H1 (cell line): ENCODE measurements around the gene CPLX1. TPM values are rescaled to one million over a fixed set of nuclear protein-coding genes. Genes with fewer than 3 reads are reported as not detected.

Source experiments
- ATF2 ChIP-seq: IDR thresholded peaks from 2 replicates; pipeline ENCODE4 v1.6.1; 2012; ENCODE audit warnings: low read length, inconsistent platforms
- HDAC2 ChIP-seq, 2 experiments: fragments of 300-600 bp in 1 of 2; sonication (generic) in 1 of 2; IDR thresholded peaks; 2 replicates each; pipeline ENCODE4 v1.6.1; 2011 to 2012; ENCODE audit warnings: low read depth in 2 of 2, low read length in 2 of 2, mild to moderate bottlenecking in 2 of 2, moderate library complexity in 2 of 2, borderline replicate concordance in 1 of 2, inconsistent platforms in 1 of 2
- SUZ12 ChIP-seq: fragments of 200-600 bp; sonication (generic); IDR thresholded peaks from 2 replicates; pipeline ENCODE4 v1.6.1; 2012; ENCODE audit warnings: mild to moderate bottlenecking, inconsistent platforms, low read length, moderate library complexity, mixed read lengths
- USF2 ChIP-seq: IDR thresholded peaks from 2 replicates; pipeline ENCODE4 v1.6.1; 2011; ENCODE audit warnings: low read length, improper control_type of control experiment
- polyA plus RNA-seq, 7 experiments: library from polyadenylated mRNA; depleted of rRNA in 3 of 7; stranded (reverse) in 5 of 7; unstranded in 2 of 7; fragments of >200 nt in 5 of 7; fragments of 200-250 nt in 2 of 7; gene quantifications; 1 replicate in 5 of 7; 2 replicates in 1 of 7; 4 replicates in 1 of 7; pipeline versions ENCODE4 v1.2.1 to v1.2.3, GENCODE V29; 2011 to 2013; ENCODE audit warnings: missing spikeins in 2 of 7, mixed read lengths in 2 of 7
- total RNA-seq: library from RNA; stranded (reverse); fragmentation: NEBNext Ultra II Directional; extraction: Animal tissue kit (Norgen Biotek cat#: 25700); gene quantifications from 2 replicates; pipeline ENCODE4 v1.2.1, GENCODE V29; 2021

CPLX1 gene
- total and polyA plus RNA-seq, 2 of the 8 experiments (the other 6 are each of a cell fraction or from before 2014, with no cell fraction given) = 0.32 to 0.56 TPM

GRCh38 chr4:808860-809570 is 16.9 kb downstream of the CPLX1 start (continued):
- no peak for TF ChIP-seq USF2
- TF ChIP-seq SUZ12 = no peak
- TF ChIP-seq HDAC2 (IDR thresholded peaks at IDR 0.05; ENCODE audit: borderline replicate concordance in 1 of 2, low read depth in 2 of 2, low read length in 2 of 2) = no peak
- no peak for TF ChIP-seq ATF2
- TF ChIP-seq, all 59 proteins: peak for 0
